Effector memory CD8-positive, alpha-beta T cell (primary cell): ENCODE results near the gene NLK.
A peak's percentile ranks its signal among the peaks of the same experiment; 100 is the strongest.
"Not testable (repeated sequence)": the region's sequence is repeated elsewhere in the genome, so short reads cannot be mapped to it uniquely, and the experiment has no call there.

Experiments
- ATAC-seq: fragments of 150-1000 bp; cut with Tn5 transposase; replicated peaks from 2 replicates; pipeline ENCODE4 v1.10.0; 2021; ENCODE audit warnings: mild to moderate bottlenecking, moderate library complexity
- DNase-seq, 3 experiments: peaks; one replicate each; pipeline ENCODE4 v3.0.0; 2021
- H3K27ac Mint-ChIP-seq, 2 donors: one replicate each; pipeline ENCODE4 v1.8.0; 2022; ENCODE audit warnings: mild to moderate bottlenecking in 2 of 2, mixed read lengths in 2 of 2, moderate library complexity in 2 of 2
- H3K27me3 Mint-ChIP-seq, 2 donors: one replicate each; pipeline ENCODE4 v1.8.0; 2022; ENCODE audit warnings: mixed read lengths in 2 of 2
- H3K36me3 Mint-ChIP-seq: one replicate; pipeline ENCODE4 v1.8.0; 2022; ENCODE audit warnings: mild to moderate bottlenecking, moderate library complexity, mixed read lengths; ENCODE audit not compliant: insufficient read depth
- H3K4me1 Mint-ChIP-seq, 2 donors: one replicate each; pipeline ENCODE4 v1.8.0; 2022; ENCODE audit warnings: low read depth in 2 of 2, mixed read lengths in 2 of 2
- H3K4me3 Mint-ChIP-seq, 2 donors: one replicate each; pipeline ENCODE4 v1.8.0; 2022; ENCODE audit warnings: mild to moderate bottlenecking in 2 of 2, mixed read lengths in 2 of 2, moderate library complexity in 2 of 2
- H3K9me3 Mint-ChIP-seq, 2 donors: one replicate each; pipeline ENCODE4 v1.8.0; 2022; ENCODE audit warnings: mixed read lengths in 2 of 2
- total RNA-seq, 9 experiments: gene quantifications; one replicate each; lab custom pipeline; 2026; lab: John Stamatoyannopoulos, UW

Gene NLK
- total RNA-seq = 15.5 to 29.3 (median 22.7) reads per million in 9 experiments

GRCh38 chr17:28042657-28042720, at the start of gene NLK:
NLK (plus strand) TSS chr17:28042677; CDS start chr17:28042874, 197 bp downstream.
- Mint-ChIP-seq H3K4me3 (peak within 1 kb of the TSS; percentile 83), H3K27ac (peak within 1 kb of the TSS; percentile 79 to 92), H3K9me3 (no peaks in the 10 kb centered on the region), H3K36me3 (peaks cover 15% of the 10 kb centered on the region), H3K27me3 (peaks cover 0 to 6% of the 10 kb centered on the region in 2 donors), H3K4me1 (peaks cover 48 to 53% of the 10 kb centered on the region in 2 donors)
- DNase-seq (no peak), ATAC-seq (no peak)

GRCh38 chr17:27993161-27993695, 49.2 kb upstream of the NLK start:
- ATAC-seq (no peak), DNase-seq (no peak)
- Mint-ChIP-seq H3K4me1 (no peaks in the 10 kb centered on the region), H3K4me3 (no peak overlapping the region), H3K9me3 (no peaks in the 10 kb centered on the region), H3K36me3 (no peaks in the 10 kb centered on the region), H3K27ac (no peak overlapping the region), H3K27me3 (peaks cover 30 to 33% of the 10 kb centered on the region in 2 donors)

GRCh38 chr17:27993723-27994310, 48.7 kb upstream of the NLK start:
- Mint-ChIP-seq H3K9me3 (no peaks in the 10 kb centered on the region), H3K27me3 (peaks cover 31 to 38% of the 10 kb centered on the region in 2 donors), H3K4me3 (no peak overlapping the region), H3K36me3 (no peaks in the 10 kb centered on the region), H3K4me1 (no peaks in the 10 kb centered on the region), H3K27ac (no peak overlapping the region)
- DNase-seq (no peak), ATAC-seq (no peak)

GRCh38 chr17:27994586-27994985, 47.9 kb upstream of the NLK start:
- Mint-ChIP-seq H3K27ac (no peak overlapping the region), H3K9me3 (no peaks in the 10 kb centered on the region), H3K36me3 (no peaks in the 10 kb centered on the region), H3K27me3 (peaks cover 31 to 43% of the 10 kb centered on the region in 2 donors), H3K4me3 (no peak overlapping the region), H3K4me1 (no peaks in the 10 kb centered on the region)
- DNase-seq (no peak), ATAC-seq (no peak)

GRCh38 chr17:27995554-27995953, 46.9 kb upstream of the NLK start:
- peaks cover 33 to 46% of the 10 kb centered on the region in 2 donors for H3K27me3 Mint-ChIP-seq
- no peak for DNase-seq
- no peak overlapping the region for H3K4me3 Mint-ChIP-seq
- no peaks in the 10 kb centered on the region for H3K36me3 Mint-ChIP-seq
- no peaks in the 10 kb centered on the region for H3K4me1 Mint-ChIP-seq
- no peaks in the 10 kb centered on the region for H3K9me3 Mint-ChIP-seq
- no peak overlapping the region for H3K27ac Mint-ChIP-seq
- ATAC-seq = no peak

- DNase-seq (no peak), ATAC-seq (no peak)
- H3K27me3 Mint-ChIP-seq = peaks cover 29 to 41% of the 10 kb centered on the region in 2 donors
- no peaks in the 10 kb centered on the region for H3K36me3 Mint-ChIP-seq
- no peaks in the 10 kb centered on the region for H3K4me1 Mint-ChIP-seq
- no peak overlapping the region for H3K27ac Mint-ChIP-seq
- no peaks in the 10 kb centered on the region for H3K9me3 Mint-ChIP-seq
- no peak overlapping the region for H3K4me3 Mint-ChIP-seq
Observed at GRCh38 chr17:27996202-27997043, 46.1 kb upstream of the NLK start.

GRCh38 chr17:27997044-27997401, 45.5 kb upstream of the NLK start:
- H3K36me3 Mint-ChIP-seq = no peaks in the 10 kb centered on the region
- DNase-seq (no peak), ATAC-seq (no peak)
- no peak overlapping the region for H3K27ac Mint-ChIP-seq
- no peaks in the 10 kb centered on the region for H3K4me1 Mint-ChIP-seq
- H3K27me3 Mint-ChIP-seq = peaks cover 27 to 38% of the 10 kb centered on the region in 2 donors
- no peaks in the 10 kb centered on the region for H3K9me3 Mint-ChIP-seq
- no peak overlapping the region for H3K4me3 Mint-ChIP-seq

GRCh38 chr17:27997522-27997921, 45.0 kb upstream of the NLK start:
- H3K4me1 Mint-ChIP-seq = no peaks in the 10 kb centered on the region
- no peaks in the 10 kb centered on the region for H3K9me3 Mint-ChIP-seq
- DNase-seq = no peak
- no peak overlapping the region for H3K4me3 Mint-ChIP-seq
- no peaks in the 10 kb centered on the region for H3K36me3 Mint-ChIP-seq
- peaks cover 27 to 38% of the 10 kb centered on the region in 2 donors for H3K27me3 Mint-ChIP-seq
- no peak overlapping the region for H3K27ac Mint-ChIP-seq
- no peak for ATAC-seq

GRCh38 chr17:28001149-28001548, 41.3 kb upstream of the NLK start:
- Mint-ChIP-seq H3K4me1 (no peaks in the 10 kb centered on the region), H3K4me3 (no peak overlapping the region), H3K9me3 (no peaks in the 10 kb centered on the region), H3K27me3 (peaks cover 14 to 27% of the 10 kb centered on the region in 2 donors), H3K27ac (no peak overlapping the region), H3K36me3 (no peaks in the 10 kb centered on the region)
- ATAC-seq (no peak), DNase-seq (no peak)

GRCh38 chr17:28004344-28004743, 38.1 kb upstream of the NLK start:
- Mint-ChIP-seq H3K36me3 (no peaks in the 10 kb centered on the region), H3K9me3 (no peaks in the 10 kb centered on the region), H3K4me3 (no peak overlapping the region), H3K27me3 (peaks cover 7 to 18% of the 10 kb centered on the region in 2 donors), H3K27ac (no peak overlapping the region), H3K4me1 (no peaks in the 10 kb centered on the region)
- DNase-seq (no peak), ATAC-seq (no peak)

GRCh38 chr17:28007925-28008324, 34.6 kb upstream of the NLK start:
- ATAC-seq, H3K4me1 Mint-ChIP-seq, H3K9me3 Mint-ChIP-seq, DNase-seq, H3K4me3 Mint-ChIP-seq, H3K36me3 Mint-ChIP-seq, H3K27ac Mint-ChIP-seq: not testable (repeated sequence)
- H3K27me3 Mint-ChIP-seq = peaks cover 0 to 22% of the 10 kb centered on the region in 2 donors

GRCh38 chr17:28008513-28008912, 34.0 kb upstream of the NLK start:
- Mint-ChIP-seq H3K27ac (no peak overlapping the region), H3K4me1 (no peaks in the 10 kb centered on the region), H3K36me3 (no peaks in the 10 kb centered on the region), H3K4me3 (no peak overlapping the region), H3K27me3 (peaks cover 0 to 22% of the 10 kb centered on the region in 2 donors), H3K9me3 (no peaks in the 10 kb centered on the region)
- DNase-seq (no peak), ATAC-seq (no peak)

GRCh38 chr17:28010406-28010805, 32.1 kb upstream of the NLK start:
- Mint-ChIP-seq H3K36me3 (no peaks in the 10 kb centered on the region), H3K4me1 (no peaks in the 10 kb centered on the region), H3K9me3 (no peaks in the 10 kb centered on the region), H3K27me3 (peaks cover 7 to 34% of the 10 kb centered on the region in 2 donors), H3K27ac (no peak overlapping the region), H3K4me3 (no peak overlapping the region)
- ATAC-seq = no peak
- DNase-seq = no peak

- H3K9me3 Mint-ChIP-seq = no peaks in the 10 kb centered on the region
- peaks cover 31 to 51% of the 10 kb centered on the region in 2 donors for H3K27me3 Mint-ChIP-seq
- no peaks in the 10 kb centered on the region for H3K4me1 Mint-ChIP-seq
- ATAC-seq (no peak), DNase-seq (no peak)
- H3K4me3 Mint-ChIP-seq = no peak overlapping the region
- H3K27ac Mint-ChIP-seq = no peak overlapping the region
- no peaks in the 10 kb centered on the region for H3K36me3 Mint-ChIP-seq
Observed at GRCh38 chr17:28018439-28019070, 23.9 kb upstream of the NLK start.
